Nucleus accumbens (tissue), 56 donors: ENCODE measurements around the gene CAMK2A.
A peak's percentile ranks its signal among the peaks of the same experiment; 100 is the strongest.

Experiments
- DNase-seq, 56 donors: peaks; one replicate each; lab custom pipeline; 2025; lab: John Stamatoyannopoulos, UW

The CAMK2A gene

GRCh38 chr5:150317048-150318003, 27.8 kb upstream of the CAMK2A start:
- no peak for DNase-seq

GRCh38 chr5:150316320-150316719, 26.7 kb upstream of the CAMK2A start:
- DNase-seq: no peak

GRCh38 chr5:150315245-150315644, 25.7 kb upstream of the CAMK2A start:
- no peak for DNase-seq

- no peak for DNase-seq
Measured at GRCh38 chr5:150313921-150314716, 24.5 kb upstream of the CAMK2A start.

GRCh38 chr5:150313501-150313900, 23.9 kb upstream of the CAMK2A start:
- no peak for DNase-seq

- DNase-seq: no peak
Measured at GRCh38 chr5:150312518-150312917, 22.9 kb upstream of the CAMK2A start.

- no peak for DNase-seq
Measured at GRCh38 chr5:150311015-150311692, 21.6 kb upstream of the CAMK2A start.

- no peak for DNase-seq
Measured at GRCh38 chr5:150310246-150310645, 20.7 kb upstream of the CAMK2A start.

GRCh38 chr5:150309886-150310239, 20.3 kb upstream of the CAMK2A start:
- DNase-seq: no peak

GRCh38 chr5:150309101-150309885, 19.7 kb upstream of the CAMK2A start:
- peak in 3 of 56 donors; percentile 17 to 78 (median 46) for DNase-seq

GRCh38 chr5:150307617-150308426, 18.2 kb upstream of the CAMK2A start:
- DNase-seq: peak in 20 of 56 donors; percentile 19 to 56 (median 34)

GRCh38 chr5:150306775-150307174, 17.2 kb upstream of the CAMK2A start:
- no peak for DNase-seq

GRCh38 chr5:150305557-150305956, 16.0 kb upstream of the CAMK2A start:
- no peak for DNase-seq

- no peak for DNase-seq
Measured at GRCh38 chr5:150305095-150305494, 15.5 kb upstream of the CAMK2A start.

GRCh38 chr5:150304481-150305081, 15.0 kb upstream of the CAMK2A start:
- DNase-seq: no peak

GRCh38 chr5:150303660-150304386, 14.2 kb upstream of the CAMK2A start:
- DNase-seq: no peak

GRCh38 chr5:150303070-150303615, 13.6 kb upstream of the CAMK2A start:
- DNase-seq: no peak
